Measurements from ENCODE around the gene IER3IP1.
"Not testable (repeated sequence)": the region's sequence is repeated elsewhere in the genome, so short reads cannot be mapped to it uniquely, and the experiment has no call there.

Gene IER3IP1

GRCh38 chr18:47158404-47158803, 17.8 kb downstream of the IER3IP1 start:
- not testable (repeated sequence) for DNase-seq

- no peak for DNase-seq
Measured at GRCh38 chr18:47151439-47151838, 24.7 kb downstream of the IER3IP1 start.

- DNase-seq, result no peak
Measured at GRCh38 chr18:47150824-47151366, 25.3 kb downstream of the IER3IP1 start.

- peak; percentile 93 for DNase-seq
Measured at GRCh38 chr18:47150029-47150823, 25.9 kb downstream of the IER3IP1 start, which contains the start of gene HDHD2. TSS of gene HDHD2 (minus strand) at chr18:47150500. CDS start at chr18:47136439, 14,061 bp downstream.

GRCh38 chr18:47149457-47150028, 26.6 kb downstream of the IER3IP1 start:
- DNase-seq, result no peak

- DNase-seq, result no peak
Measured at GRCh38 chr18:47146206-47146605, 30.0 kb downstream of the IER3IP1 start.

- DNase-seq, result no peak
Measured at GRCh38 chr18:47143899-47144485, 32.2 kb downstream of the IER3IP1 start.

GRCh38 chr18:47143153-47143552, 33.0 kb downstream of the IER3IP1 start:
- DNase-seq, result no peak

- no peak for DNase-seq
Measured at GRCh38 chr18:47141289-47141688, 34.9 kb downstream of the IER3IP1 start.

GRCh38 chr18:47121146-47121545, 55.0 kb downstream of the IER3IP1 start:
- DNase-seq, result no peak

- no peak for DNase-seq
Measured at GRCh38 chr18:47120428-47120827, 55.7 kb downstream of the IER3IP1 start.

- DNase-seq, result no peak
Measured at GRCh38 chr18:47118981-47119380, 57.2 kb downstream of the IER3IP1 start.

- no peak for DNase-seq
Measured at GRCh38 chr18:47115205-47115604, 61.0 kb downstream of the IER3IP1 start.

- DNase-seq, result no peak
Measured at GRCh38 chr18:47113796-47114540, 62.2 kb downstream of the IER3IP1 start.

- DNase-seq, result no peak
Measured at GRCh38 chr18:47110492-47111274, 65.5 kb downstream of the IER3IP1 start.

GRCh38 chr18:47109720-47110119, 66.4 kb downstream of the IER3IP1 start:
- no peak for DNase-seq

GRCh38 chr18:47108998-47109405, 67.2 kb downstream of the IER3IP1 start:
- no peak for DNase-seq

- DNase-seq, result no peak
Measured at GRCh38 chr18:47108373-47108772, 67.8 kb downstream of the IER3IP1 start.
